ENCODE measurements around the gene RAB11FIP3.
"Not testable (repeated sequence)": the region's sequence is repeated elsewhere in the genome, so short reads cannot be mapped to it uniquely, and the experiment has no call there.

The RAB11FIP3 gene

GRCh38 chr16:497258-497657 is 71.8 kb downstream of the RAB11FIP3 start:
- DNase-seq = no peak

- no peak for DNase-seq
Measured at GRCh38 chr16:499924-500323, 74.5 kb downstream of the RAB11FIP3 start.

DNA sequence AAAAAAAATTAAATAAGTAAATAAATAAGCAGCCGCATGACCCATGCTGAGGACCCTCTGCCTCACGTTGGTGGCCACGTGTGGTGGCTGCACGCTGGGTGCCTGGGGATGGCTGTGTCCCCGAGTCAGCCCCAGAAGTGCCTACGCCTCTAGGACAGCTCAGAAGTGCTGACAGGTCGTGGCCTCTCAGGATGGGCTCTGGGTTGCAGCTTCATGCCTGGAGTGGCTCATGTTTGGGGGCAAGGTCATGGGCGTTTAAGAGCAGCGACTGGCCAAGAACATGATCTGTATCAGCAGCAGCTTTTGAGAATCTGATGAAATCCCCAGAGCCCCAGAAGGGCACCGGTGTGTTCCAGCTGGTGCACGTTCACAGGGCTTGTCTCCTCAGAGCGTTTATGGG is 75.3 kb downstream of the RAB11FIP3 start:
- DNase-seq = no peak

DNA sequence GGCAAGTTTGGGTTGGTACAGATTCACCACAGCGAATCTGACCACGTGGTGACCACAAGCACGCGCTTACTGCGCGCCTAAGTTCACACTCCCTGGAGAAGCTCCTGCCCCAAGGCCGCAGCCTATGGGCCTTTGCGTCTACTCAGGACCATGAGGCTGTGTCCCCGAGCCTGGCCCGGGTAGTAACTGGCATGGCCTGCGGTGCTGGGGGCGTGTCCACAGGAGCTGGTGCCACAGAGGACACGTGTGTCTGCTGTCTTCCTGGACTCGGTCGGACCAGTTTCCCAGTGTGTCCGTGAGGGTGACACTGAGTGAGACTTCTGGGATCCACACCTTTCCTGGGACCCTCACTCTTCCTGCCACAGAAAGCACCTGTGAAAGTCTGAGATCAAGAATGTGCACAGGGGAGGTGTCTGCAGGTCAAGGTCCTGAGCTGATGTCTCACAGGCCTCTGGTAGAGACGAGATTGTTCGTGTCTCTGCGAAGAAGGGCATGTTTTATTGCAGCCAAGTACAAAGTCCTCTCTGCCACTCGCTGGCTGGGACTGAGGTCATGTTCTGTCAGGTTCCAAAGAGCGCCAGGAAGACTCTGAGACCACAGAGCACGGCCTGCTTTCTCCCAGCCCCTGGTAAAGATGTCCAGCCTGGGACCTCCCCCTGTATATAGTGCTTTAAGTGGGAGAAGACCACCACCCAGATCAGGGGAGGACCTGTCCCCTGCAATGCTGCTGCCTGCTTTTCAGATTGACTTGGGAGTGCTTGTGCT is 76.9 kb downstream of the RAB11FIP3 start:
- DNase-seq = no peak

GRCh38 chr16:503150-504071 is 78.0 kb downstream of the RAB11FIP3 start:
- DNase-seq = no peak

GRCh38 chr16:505479-506245 is 80.2 kb downstream of the RAB11FIP3 start:
- DNase-seq = no peak

- no peak for DNase-seq
Measured at GRCh38 chr16:506246-506546, 80.7 kb downstream of the RAB11FIP3 start.

GRCh38 chr16:507527-507926 is 82.1 kb downstream of the RAB11FIP3 start:
- not testable (repeated sequence) for DNase-seq

DNA sequence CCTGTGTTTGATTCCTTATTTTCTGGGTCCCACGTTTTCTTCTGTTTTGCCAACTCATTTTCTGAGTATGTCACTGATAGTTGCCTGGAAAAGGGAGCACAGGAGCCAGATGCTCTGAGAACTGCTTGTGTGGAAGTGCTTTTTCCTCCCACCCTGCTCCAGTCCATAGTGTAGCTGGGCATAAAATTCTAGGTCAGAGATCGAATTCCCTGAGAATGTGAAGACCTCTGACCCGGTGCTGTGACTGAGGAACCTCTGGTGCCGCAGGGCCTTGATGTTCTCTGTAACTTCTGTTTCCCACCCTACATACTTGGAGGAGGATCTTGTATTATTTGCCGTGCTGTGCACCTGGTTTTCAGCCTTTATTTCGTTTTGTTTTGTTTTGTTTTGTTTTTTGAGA is 82.5 kb downstream of the RAB11FIP3 start:
- no peak for DNase-seq

- DNase-seq = no peak
Measured at GRCh38 chr16:508884-509736, 83.7 kb downstream of the RAB11FIP3 start.

DNA sequence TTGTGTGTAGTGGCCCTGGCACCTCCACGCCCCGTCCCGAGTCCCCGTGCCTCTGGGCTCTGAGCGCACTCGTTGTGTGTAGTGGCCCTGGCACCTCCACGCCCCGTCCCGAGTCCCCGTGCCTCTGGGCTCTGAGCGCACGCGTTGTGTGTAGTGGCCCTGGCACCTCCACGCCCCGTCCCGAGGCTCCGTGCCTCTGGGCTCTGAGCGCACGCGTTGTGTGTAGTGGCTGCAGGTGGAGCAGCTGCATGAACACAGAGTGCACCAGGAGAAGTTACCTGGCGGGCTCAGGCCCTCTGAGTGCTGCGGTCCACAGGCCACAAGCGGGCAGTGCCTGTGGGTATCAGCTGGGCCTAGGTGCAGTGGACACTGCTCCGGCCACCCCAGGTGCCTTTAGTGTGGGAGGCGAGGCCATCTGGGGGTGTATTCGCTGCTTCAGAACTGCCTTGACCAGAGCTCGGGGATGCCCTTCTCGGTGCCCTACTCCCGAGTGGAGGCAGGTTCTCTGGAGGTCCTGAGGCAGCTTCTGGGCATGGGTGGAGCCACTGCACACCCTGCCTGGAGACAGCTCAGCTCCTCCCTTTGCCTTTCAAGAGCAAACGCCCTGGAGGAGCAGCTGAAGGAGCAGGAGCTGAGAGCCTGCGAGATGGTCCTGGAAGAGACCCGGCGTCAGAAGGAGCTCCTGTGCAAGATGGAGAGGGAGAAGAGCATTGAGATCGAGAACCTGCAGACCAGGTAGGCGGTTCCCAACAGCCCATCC is 84.8 kb downstream of the RAB11FIP3 start:
- no peak for DNase-seq

DNA sequence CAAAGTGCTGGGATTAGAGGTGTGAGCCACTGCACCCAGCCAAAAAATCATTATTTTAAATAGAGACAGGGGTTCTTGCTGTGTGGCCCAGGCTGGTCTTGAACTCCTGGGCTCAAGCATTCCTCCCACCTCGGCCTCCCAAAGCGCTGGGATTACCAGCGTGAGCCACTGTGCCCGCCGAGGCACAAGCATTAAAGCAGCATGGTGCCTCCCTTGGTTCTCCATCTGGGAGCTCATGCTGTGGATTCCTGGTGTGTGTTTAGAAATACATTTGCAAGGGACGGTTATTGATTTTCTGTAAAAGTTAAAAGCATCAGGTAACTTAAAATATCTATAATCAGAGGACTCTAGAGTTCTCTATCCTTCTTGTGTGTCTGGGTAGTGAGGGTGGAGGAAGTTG is 87.4 kb downstream of the RAB11FIP3 start:
- no peak for DNase-seq

- DNase-seq = no peak
Measured at GRCh38 chr16:513950-514349, 88.5 kb downstream of the RAB11FIP3 start.

GRCh38 chr16:515175-515938 is 89.9 kb downstream of the RAB11FIP3 start:
- DNase-seq = no peak

DNA sequence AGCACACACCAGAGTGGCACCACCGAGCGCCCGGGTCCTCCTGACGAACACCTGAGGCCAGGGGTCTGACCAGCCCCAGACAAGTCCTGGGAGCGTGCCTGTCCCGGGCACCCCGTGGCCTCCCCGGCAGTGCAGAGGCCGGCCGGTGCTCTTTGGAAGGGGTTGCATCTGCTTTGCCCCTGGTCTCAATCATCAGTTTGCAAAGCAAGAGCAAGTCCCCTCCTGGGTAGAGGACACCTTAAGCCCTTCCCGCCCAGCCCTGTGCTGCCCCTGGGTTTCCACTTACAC is 90.4 kb downstream of the RAB11FIP3 start:
- DNase-seq = no peak

DNA sequence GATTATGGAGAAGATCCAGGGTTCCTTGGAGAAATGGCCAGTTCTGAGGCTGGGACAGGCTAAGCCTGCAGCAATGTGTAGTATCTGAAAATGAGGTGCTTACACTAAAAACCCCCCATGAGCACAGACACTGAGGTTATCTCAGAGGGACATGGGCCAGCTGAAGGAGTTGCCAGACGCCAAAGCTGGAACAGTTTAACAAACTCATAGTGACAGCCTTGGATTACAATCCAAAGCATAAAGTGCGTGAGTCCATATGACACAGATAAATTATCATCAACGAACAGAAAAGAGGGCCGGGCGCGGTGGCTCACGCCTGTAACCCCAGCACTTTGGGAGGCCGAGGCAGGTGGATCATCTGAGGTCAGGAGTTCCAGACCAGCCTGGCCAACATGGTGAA is 90.9 kb downstream of the RAB11FIP3 start:
- DNase-seq = no peak

DNA sequence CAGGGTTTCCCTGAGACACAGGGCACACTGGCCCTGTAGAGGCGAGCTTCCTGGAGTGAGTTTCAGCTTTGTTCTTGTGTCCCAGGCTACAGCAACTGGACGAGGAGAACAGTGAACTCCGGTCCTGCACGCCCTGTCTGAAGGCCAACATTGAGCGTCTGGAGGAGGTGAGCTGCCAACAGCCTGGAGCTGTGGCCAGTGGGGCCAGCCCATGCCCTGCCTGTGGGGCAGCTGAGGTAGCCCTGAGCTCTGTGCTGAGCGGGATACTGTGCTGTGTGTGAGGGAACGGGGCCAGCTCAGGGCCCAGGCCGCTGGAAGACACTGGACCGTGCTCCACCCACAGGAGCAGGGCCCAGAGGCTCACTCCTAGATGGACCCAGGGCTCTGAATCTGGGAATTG is 93.4 kb downstream of the RAB11FIP3 start:
- no peak for DNase-seq

- no peak for DNase-seq
Measured at GRCh38 chr16:519425-519824, 94.0 kb downstream of the RAB11FIP3 start.

DNA sequence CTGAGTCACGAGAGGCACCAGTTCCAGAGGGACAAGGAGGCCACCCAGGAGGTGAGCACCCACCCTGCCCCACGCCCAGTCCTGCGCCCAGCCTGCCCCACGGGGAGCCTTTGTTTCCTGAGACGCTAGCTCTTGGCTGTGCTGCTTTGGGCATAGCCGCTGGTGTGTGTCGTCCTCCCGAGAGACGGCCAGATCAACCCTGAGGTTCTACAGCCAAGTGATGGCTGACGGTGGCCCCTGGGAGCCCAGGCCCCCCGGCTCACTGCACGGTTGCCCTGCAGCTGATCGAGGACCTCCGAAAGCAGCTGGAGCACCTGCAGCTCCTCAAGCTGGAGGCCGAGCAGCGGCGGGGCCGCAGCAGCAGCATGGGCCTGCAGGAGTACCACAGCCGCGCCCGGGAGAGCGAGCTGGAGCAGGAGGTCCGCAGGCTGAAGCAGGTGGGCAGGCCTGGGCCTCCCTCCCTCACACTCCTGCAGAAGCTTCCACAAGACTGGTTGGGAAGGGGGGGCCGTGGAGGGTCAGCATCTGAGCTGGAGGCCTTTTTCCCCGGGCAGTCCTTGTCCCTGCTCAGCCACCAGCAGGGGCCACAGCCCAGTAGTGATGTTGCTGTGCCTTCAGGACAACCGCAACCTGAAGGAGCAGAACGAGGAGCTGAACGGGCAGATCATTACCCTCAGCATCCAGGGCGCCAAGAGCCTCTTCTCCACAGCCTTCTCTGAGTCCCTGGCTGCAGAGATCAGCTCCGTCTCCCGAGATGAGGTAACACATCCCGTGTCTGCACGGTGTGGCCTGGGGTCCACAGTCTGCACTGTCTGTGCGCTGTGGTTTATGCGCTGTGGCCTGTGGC is 94.6 kb downstream of the RAB11FIP3 start:
- no peak for DNase-seq

DNA sequence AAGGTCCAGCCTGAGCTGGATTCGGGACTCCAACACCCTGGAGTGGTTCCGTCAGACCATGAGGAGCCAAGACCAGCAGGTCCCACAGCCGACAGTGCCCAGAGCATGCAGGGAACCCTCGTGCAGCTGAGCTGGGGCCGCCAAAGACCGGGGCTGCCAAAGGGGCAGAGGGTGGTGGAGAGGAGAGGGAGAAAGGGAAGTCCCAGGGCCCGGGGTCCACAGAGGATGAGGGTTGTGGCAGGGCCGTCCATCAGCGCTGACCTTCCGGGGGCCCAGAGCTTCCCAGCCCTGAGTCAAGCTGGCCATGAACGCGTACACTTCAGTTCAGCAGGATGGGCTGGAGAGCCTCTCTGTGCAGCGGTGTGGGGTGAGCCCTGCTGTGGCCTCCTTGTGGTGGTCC is 95.4 kb downstream of the RAB11FIP3 start:
- DNase-seq = no peak

All from HCEC 1CT (cell line).